HG02759 (cell line): ENCODE data around the gene UBAP1.
A peak's percentile ranks its signal among the peaks of the same experiment; 100 is the strongest.
"Not testable (repeated sequence)": the region's sequence is repeated elsewhere in the genome, so short reads cannot be mapped to it uniquely, and the experiment has no call there.

Source experiments
- ATAC-seq: cut with Tn5 transposase; IDR thresholded peaks from one replicate; pipeline ENCODE4 v1.9.1; 2021; ENCODE audit warnings: mild to moderate bottlenecking, moderate library complexity; ENCODE audit not compliant: unreplicated experiment

Gene UBAP1

DNA sequence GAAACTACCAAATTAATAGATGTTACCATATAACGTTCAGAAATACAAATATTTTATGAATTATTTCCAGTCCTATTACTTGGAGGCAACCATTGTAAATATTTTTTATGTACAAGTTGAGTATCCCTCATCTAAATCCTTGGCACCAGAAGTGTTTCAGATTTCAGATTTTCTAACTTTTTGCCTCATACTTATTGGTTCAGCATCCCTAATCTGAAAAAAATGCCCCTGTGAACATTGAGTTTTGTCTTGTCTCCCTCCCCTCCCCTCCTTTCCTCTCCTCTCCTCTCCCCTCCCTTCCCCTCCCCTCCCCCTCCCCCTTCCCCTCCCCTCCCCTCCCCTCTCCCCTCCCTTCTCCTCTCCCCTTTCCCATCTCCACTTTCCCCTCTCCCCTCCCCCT, 40.6 kb downstream of the UBAP1 start:
- ATAC-seq = no peak

DNA sequence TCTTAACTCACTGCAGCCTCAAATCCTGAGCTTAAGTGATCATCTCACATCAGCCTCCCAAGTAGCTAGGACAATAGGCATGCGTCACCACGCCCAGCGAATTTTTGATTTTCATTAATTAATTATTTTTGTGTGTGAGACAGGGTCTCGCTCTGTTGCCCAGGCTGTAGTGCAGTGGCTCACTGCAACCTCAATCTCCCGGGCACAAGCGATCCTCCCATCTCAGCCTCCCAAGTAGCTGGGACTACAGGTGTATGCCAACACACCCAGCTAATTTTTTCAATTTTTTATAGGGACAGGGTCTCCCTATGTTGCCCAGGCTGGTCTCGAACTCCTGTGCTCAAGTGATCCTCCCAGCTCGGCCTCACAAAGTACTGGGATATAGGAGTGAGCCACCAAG, 41.4 kb downstream of the UBAP1 start:
- ATAC-seq = no peak

DNA sequence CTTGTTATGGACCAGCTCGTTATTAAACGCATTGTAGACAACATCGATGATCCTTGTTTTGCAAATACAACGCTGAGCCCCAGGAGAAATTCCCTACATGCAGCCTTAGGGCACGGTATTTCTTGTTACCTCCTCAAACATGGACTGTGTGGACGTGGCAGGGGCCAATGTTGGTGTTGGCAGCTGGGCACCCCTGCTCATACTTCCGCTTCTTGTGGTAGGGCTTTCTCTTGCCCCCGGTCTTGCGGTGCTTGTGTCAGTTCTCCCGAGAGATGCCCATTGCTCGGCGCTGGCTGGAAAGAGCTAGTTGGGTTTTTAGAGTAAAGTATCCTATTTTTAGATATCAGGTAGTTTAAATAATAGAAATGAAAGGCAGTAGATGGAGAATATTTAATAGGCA, 45.5 kb downstream of the UBAP1 start:
- no peak for ATAC-seq

DNA sequence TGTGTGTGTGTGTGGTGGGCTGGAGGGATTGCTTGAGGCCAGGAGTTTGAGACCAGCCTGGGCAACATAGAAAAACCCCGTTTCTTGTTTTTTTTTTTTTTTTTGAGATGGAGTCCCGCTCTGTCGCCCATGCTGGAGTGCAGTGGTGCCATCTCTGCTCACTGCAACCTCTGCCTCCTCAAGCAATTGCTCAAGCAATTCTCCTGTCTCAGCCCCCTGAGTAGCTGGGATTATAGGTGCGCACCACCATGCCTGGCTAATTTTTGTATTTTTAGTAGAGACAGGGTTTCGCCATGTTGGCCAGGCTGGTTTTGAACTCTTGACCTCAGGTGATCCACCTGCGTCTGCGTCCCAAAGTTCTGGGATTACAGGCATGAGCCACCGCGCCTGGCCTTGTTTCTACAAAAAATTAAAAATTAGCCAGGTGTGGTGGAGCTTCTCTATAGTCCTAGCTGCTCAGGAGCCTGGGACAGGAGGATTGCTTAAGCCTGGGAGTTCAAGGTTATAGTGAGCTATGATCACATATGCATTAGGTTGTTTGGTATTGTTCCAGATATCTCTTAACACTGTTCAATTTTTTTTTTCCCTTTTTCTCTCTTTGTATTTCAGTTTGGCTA, 47.4 kb downstream of the UBAP1 start:
- ATAC-seq = not testable (repeated sequence)

DNA sequence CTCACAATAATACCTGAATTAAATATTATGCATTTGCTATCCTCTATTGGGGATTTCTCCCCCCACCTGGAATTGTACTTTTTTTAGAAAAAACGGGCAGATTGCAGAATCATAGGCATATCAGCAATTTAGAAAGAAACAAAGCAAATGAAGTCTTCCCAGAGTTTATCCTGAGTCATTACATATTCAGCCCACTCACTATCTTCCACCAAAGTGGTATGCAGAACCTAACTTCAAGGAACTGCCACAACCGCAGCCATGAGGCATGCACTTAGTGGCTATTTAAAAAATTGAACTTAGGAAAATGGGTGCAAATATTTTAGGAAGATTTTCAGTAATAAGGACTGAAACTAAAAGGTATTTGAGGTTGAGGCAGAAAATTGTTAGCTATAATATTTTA, 48.6 kb downstream of the UBAP1 start:
- no peak for ATAC-seq

DNA sequence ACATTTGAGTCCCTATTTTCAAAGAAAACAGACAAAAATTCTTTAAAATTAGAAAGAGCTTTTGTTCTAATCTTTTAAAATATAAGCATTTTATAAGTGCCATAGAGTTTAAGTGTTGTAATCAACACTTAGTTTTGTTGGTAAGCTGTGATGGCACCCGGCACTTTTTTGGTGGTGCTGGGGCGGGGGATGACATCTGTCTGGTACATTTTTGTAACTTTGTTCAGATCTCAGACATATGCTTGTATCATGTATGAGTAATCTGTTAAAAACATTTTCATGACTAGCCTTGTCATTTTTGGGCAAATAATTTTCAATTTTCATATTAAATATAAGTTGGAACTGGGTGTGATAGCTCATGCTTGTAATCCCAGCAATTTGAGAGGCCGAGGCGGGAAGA, 51.7 kb downstream of the UBAP1 start:
- ATAC-seq = no peak

DNA sequence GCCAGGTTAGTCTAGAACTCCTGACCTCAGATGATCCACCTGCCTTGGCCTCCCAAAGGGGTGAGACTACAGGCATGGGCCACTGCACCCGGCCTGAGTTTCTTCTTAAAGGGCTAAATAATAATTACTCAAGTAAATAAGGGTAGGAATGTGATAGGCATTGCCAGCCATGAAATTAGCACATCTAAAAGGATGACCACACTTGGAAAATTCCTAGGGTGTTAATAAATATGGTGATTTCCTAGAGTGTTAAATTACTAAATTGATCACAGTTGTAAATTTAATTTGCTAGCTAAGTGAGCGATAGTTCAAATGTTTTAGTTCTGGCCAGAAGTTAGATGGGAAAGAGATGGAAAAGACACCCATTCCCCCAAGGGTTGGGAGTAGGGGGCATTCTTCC, 53.4 kb downstream of the UBAP1 start:
- ATAC-seq = no peak

DNA sequence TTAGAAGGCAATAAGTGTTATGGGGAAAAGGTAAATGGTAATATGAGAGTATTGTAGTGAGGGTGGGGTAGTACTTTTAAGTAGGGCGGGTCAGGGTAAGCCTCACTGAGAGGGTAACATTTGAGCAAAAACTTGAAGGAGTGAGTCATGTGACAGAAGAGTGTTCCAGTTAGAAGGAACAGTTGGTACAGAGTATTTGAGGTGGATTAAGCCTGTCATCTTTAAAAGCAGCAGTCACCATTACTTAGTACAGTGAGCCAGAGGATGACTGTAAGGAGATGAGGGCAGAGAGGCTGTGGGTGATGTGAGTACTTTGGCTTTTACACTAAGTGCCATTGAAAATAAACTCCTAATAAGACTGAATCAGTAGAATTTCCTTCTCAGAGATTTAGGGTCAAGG, 54.8 kb downstream of the UBAP1 start:
- no peak for ATAC-seq

DNA sequence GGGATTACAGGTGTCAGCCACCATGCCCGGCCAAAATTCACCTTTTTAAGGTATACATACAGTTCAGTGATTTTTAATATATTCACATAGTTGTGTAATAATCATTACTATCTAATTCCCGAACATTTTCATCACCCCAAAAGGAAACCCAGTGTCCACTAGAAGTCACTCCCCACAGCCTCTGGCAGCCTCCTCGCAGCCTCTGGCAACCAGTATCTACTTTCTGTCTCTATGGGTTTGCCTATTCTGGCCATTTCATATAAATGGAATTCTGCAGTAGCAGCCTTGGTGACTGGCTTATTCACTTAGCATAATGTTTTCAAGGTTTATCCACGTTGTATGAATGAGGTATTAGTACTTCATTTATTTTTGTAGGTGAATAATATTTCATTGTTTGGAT, 59.0 kb downstream of the UBAP1 start:
- ATAC-seq = no peak

DNA sequence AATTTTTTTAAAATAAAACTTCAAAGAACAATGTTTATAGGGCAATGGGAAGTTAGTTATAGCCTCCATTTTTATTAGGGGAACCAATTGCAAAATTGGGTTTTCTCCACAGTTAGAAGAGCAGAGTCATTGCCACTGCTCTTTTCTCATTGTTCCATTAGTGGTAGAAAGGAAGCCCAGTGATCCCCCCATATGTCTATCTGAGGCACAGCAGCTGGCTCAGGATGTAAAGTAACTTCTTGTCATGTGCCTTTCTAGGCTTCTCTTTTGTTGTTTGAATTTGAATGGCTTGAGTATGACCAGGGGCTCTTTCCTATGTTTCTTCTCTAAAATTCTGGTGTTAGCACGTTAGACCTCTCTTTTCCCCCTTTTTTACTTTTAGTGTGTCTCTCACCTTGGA, 61.2 kb downstream of the UBAP1 start:
- no peak for ATAC-seq

DNA sequence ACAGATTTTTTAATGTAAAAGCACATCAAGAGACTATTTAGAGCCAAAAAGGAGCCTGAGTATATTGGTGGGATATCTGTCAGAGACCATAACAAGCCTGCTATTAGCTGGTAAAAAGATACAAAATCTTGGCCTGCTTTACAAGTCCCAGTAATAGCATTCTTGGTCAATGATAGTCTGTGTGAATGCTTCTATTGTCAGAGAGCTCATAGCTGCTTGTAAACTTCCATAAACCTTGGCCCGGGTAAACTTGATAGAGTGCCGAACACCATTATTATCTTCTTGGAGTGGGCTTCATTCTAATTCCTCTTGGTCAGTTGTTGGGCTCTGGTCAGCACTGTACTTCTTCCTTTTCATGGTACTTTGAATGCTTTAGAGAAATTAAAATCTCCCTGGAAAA, 64.0 kb downstream of the UBAP1 start:
- no peak for ATAC-seq

DNA sequence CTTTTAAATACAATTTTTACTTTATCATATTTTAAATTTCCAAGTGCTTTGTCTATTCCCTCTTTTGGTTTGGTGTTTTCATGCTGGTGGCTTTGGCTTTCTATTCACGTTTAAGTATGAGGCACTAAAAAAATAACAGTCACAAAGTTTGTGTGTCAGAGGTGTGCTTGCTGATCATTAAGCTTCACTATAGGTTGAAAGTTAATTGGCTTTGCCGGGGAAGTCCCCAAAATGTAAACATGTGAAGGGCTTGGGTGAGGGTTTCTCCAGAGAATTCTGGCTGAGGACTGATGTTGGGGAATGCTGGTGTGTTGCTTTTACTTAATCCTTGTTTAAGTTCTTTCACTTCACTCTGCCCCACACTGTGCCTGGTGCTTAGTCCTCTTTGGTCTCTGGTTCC, 66.4 kb downstream of the UBAP1 start:
- not testable (repeated sequence) for ATAC-seq

DNA sequence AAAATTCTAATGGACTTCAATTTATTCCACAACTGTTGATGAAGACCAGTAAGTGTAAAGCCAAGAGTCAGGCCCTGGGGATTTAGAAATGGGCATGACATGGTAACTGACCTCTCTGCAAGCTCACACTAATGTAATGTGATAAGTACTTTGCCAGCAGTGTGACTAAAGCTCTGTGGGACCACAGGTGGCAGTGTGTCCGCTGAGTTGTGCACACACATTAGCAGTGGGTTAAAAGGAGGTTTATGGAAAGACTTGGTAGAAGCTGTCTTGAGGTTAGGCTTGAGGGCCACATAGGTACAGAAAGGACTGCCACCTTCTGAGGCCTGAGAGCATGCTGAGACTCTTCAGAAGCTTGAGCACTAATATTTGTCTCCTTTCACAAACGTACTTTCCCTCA, 67.6 kb downstream of the UBAP1 start:
- no peak for ATAC-seq

DNA sequence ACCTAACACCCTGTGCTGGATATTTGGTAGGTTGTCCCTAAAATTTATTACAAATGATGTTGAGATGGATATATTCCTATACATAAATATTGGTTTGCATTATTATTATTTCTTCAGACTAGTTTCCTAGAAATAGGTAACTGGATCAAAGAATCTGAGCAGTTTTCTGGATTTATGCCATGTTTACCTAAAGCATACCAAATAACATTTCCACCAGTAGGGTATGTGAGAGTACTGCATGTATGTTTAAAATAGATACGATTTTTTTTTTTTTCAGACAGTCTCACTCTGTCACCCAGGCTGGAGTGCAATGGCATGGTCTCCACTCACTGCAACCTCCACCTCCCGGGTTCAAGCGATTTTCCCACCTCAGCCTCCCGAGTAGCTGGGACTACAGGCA, 68.9 kb downstream of the UBAP1 start:
- ATAC-seq = not testable (repeated sequence)

DNA sequence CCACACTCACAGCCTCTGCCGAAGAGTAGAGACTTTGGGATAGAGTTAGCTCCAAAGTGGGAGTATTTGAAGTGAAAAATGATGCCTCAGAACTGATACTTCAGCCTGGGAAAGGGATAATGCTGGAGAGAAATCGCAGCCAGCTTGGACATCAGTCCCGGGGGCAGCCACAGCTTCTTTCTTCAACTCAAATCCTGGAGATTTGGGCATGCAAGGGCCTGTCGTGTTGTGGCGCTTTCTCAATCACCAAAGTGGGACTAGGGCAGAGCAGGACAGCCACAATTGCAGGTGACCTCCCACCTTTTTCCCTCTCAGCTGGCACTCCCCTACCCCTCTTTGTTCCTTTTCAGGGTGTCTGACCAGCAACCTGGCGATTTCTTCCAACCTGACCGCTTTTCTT, 70.4 kb downstream of the UBAP1 start:
- no peak for ATAC-seq

DNA sequence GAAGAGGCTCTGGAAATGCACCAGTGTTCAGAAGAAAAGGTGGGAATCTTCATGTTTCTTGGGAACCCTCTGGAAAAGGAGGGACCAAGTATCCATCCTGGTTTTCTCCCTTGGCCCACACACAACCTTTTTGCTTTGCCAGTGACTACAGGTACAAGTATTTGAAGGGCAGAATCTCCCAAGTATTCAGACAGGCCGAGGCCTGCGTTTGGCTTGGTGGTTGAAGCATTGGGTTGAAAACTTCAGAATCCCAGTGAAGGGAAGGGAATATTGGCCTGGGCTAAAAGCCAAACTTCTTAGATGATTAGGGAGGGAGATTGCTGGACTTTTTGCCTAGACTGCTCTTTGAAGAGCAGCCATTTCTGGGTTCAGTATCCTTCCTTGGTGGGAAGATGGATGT, 71.9 kb downstream of the UBAP1 start:
- ATAC-seq = no peak

DNA sequence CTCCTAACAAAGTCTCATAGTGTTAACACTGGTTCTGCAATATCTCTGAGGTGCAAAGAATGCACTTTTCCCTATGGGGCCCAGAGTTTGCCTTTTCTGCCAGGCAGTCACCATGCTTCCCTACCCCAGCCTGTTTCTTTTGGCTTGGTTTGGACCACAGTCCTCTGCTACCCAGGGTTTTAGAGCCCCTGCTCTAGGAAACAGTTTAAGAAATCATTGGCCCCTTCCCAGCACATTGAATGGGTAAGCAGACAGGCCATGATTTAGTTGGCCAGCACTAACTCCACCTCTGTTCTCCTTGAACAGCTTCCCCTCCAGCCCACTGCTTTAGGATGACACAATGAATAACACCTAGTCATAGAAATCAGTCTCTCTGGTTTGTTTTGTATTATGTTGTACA, 73.2 kb downstream of the UBAP1 start:
- no peak for ATAC-seq

DNA sequence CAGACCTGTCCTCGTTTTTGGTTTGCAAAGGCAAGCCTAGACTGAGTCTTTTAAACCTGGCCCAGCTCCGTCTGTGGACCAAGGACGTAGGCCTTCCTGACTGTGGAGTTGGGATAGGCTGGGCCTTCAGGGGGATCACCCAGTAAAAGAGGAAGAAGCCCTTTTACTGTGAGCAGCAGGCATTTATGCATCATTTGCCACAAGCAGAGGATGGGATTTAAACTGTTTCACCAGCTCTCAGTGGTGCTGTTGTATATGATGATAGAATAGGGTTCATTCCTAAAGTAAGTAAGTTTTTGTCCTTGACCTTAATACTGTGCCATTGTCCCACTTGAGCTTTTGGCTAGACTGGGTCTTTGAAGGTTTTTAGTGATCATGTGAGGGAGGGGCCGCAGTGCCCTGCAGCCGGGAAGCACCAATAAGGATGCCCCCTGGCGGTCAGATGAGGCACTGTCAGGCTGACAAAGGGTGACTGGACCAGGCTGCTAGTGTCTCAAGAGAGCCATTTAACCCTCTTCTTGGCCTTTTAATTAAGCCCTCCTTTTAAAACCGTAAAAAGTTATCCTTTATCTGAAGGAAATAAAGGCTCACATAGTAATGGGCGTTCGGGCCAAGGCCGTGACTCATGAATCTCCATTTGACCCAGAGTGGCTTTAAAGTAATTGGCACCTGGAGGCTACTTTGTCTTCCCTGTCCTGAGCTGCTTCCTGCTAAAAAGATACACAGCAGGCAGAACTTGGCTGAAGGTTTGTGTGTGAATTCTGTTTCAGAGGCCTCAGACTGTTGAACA, 74.0 kb downstream of the UBAP1 start:
- ATAC-seq = peak; percentile 63

DNA sequence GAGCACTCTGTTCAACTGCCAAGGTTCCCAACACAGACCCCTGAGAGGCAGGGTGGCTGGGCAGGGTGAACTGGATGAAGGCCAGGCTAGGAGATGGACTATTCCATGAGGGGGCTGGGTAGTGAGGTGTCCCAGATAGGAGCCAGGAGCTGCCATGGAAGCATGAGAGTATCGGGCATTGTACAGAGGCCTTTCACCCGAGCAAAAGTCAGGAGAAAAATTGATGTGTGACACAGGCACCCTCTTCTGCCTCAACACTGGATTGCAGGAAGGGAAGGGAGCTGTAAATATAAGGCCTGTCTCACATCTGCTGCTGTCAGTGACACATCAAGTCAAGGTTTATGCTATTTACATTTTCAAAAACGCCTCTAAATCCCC, 74.6 kb downstream of the UBAP1 start:
- no peak for ATAC-seq

DNA sequence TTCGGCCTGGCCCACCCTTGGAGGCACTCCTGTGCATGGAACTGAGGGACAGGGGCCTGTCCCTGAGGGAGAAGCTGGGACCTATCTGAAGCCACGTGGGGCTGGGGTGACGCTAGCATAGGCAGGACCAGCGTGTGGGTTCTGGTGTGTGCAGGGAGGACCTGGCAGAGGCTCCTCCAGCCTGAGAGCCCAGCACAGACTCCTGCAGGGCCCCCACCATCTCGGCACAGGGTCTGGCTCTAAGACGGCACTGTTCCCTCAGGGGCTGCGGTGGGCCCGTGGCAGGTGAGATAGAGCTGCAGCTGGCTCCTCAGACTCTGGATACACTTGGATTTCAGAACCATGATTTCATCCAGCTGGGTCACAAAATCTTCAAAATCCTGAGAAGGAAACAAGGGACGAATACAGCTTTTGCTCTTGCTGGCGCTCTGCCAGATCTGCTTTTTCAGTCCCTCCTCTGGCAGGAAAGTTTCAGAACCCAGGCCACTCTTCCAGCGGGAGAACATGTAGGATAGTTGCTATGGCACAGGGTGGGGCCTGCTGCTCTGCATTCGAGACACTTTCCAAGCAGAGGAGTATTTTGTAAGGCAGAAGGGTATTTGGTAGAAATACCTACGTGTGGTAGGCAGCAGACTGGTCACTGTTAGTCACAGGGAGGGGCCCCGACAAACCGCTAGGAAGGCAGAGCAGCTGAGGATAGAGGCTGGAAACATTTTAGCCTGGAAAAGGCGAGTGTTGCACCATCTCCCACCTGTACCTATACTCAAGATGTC, 75.5 kb downstream of the UBAP1 start:
- no peak for ATAC-seq

DNA sequence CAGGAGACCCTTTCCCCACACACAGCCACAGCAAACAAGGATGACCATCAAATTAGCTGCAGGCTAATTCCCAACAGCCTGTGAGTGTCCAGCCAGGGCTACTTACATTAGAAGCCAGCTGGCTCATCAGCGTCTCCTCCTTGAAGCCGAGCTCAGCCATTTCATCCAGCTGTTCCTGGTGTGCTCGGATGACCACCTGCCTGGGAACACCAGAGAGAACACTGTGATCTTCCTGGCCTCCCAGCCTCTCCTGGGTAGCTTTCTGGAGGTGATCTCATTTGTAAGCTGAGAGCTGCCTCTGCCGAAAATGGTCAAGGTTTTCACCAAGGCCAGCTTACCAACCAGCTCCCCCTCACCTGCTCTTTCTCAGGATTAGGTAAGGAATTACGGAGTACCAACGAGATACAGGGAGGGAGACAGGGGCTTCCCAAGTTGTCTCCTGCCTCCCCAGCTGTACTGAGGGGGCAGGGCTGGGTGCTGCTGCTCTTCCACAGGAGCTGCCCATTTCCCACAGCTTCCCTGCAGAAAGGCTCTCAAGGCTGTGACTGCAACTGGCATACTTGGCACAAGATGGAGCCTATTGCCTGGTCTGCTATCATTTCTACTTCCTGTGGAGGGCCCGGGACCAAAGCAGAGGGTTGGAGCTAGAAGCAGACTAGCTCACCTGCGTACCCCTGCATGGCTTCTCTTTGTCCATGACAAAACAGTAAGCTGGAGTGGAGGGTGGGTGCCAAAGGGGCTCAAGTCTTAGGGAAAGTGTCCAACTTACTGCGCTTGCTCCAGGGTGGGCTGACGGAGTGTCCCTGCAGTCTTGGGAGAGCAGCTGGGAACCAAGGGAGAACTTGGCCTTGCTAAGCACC, 76.4 kb downstream of the UBAP1 start:
- no peak for ATAC-seq
